Ovary (tissue), 3 donors: Measurements from ENCODE around the gene PCA3.

Experiments used
- POLR2A ChIP-seq: fragments of 450-650 bp; IDR thresholded peaks from one replicate; pipeline ENCODE4 v1.6.1; 2017; ENCODE audit warnings: antibody characterized with exemption, mild to moderate bottlenecking, moderate library complexity
- TF ChIP-seq, protein P1 (sequence below), 3 donors: fragments of 450-650 bp in 2 of 3; fragments of 200-600 bp in 1 of 3; IDR thresholded peaks; one replicate each; pipeline versions ENCODE4 v1.5.1 to v1.8.0; 2016 to 2022; ENCODE audit warnings: antibody characterized with exemption in 3 of 3, mild to moderate bottlenecking in 1 of 3
- donor health status: DM: no; HTN: no; CAD: no.

DNA sequence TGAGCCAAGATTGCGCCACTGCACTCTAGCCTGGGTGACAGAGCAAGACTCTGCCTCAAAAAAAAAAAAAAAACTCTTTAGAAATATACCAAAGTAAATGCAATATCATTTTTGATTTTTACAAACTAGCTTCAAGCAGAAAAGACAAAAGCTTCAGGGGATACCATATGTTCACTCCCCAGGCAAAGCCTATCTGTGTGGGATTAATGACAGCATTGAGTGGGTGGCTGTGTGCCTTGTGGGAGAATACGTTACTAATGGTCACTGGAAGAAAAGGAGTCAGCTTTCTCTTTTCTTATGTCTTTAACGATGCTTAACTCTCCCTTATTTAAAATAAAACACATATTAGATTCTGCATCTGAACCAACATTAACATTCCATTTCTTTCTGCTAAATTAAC is 1.9 kb downstream of the PCA3 start:
- TF ChIP-seq POLR2A = no peak
- TF ChIP-seq, protein P1, sequence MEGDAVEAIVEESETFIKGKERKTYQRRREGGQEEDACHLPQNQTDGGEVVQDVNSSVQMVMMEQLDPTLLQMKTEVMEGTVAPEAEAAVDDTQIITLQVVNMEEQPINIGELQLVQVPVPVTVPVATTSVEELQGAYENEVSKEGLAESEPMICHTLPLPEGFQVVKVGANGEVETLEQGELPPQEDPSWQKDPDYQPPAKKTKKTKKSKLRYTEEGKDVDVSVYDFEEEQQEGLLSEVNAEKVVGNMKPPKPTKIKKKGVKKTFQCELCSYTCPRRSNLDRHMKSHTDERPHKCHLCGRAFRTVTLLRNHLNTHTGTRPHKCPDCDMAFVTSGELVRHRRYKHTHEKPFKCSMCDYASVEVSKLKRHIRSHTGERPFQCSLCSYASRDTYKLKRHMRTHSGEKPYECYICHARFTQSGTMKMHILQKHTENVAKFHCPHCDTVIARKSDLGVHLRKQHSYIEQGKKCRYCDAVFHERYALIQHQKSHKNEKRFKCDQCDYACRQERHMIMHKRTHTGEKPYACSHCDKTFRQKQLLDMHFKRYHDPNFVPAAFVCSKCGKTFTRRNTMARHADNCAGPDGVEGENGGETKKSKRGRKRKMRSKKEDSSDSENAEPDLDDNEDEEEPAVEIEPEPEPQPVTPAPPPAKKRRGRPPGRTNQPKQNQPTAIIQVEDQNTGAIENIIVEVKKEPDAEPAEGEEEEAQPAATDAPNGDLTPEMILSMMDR (IDR thresholded peaks at IDR 0.05) = no peak
